ENCODE results near the gene RASSF5. TPM values are rescaled to one million over a fixed set of nuclear protein-coding genes. Genes with fewer than 3 reads are reported as not detected.
"Not testable (repeated sequence)": the region's sequence is repeated elsewhere in the genome, so short reads cannot be mapped to it uniquely, and the experiment has no call there.

RASSF5 gene
- total RNA-seq, 1 experiment from 2014 or later: 6.1 TPM

DNA sequence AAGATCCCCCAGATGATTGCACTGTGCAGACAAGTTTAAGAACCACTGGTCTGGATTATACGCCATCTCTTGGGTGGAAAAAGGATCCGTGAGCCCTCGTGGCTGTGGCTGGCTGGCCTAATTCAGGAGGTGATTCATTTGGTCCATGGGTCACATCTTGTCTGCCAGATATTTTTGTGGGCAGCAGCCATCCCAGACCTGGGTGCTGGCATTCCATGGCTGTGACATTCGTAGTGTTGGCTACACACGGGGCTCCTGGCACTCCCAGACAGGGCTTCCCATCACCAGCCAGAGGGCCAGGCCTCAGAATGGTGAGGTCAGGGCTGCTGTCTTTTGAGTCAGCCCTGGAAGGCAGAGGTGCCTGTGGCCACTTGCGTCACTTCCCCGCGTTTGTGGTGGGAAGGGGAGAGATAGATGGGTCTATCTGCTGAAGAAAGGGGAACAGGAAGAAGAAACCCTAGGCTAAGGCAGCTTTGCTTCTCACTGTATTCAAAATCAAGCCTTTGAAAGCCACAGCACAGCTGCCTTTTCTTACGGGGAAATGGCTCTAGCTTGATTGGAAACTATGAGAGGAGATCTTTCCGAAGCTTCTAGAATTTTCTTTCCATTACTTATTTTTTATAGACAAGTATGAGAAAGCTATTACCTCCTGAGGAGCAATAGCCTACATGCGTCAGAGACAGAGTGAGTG lies 72.6 kb downstream of the RASSF5 start:
- H3K27me3 Mint-ChIP-seq (ENCODE audit: unreplicated experiment): peaks cover 11% of the 10 kb centered on the region
- no TSS peak for BruUV-seq (replicated peaks)
- TF ChIP-seq, protein P1, sequence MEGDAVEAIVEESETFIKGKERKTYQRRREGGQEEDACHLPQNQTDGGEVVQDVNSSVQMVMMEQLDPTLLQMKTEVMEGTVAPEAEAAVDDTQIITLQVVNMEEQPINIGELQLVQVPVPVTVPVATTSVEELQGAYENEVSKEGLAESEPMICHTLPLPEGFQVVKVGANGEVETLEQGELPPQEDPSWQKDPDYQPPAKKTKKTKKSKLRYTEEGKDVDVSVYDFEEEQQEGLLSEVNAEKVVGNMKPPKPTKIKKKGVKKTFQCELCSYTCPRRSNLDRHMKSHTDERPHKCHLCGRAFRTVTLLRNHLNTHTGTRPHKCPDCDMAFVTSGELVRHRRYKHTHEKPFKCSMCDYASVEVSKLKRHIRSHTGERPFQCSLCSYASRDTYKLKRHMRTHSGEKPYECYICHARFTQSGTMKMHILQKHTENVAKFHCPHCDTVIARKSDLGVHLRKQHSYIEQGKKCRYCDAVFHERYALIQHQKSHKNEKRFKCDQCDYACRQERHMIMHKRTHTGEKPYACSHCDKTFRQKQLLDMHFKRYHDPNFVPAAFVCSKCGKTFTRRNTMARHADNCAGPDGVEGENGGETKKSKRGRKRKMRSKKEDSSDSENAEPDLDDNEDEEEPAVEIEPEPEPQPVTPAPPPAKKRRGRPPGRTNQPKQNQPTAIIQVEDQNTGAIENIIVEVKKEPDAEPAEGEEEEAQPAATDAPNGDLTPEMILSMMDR (IDR thresholded peaks at IDR 0.05; ENCODE audit: unreplicated experiment): no peak
- no peaks in the 10 kb centered on the region for H3K4me1 Mint-ChIP-seq (ENCODE audit: low read depth, unreplicated experiment)
- intact Hi-C loops (cut with micrococcal nuclease; ENCODE audit: unreplicated experiment): loop anchor here (5.0 kb wide), 1 partner anchor 103 kb away; no protein-coding TSS in a partner anchor
- peaks cover 5% of the 10 kb centered on the region for H3K36me3 Mint-ChIP-seq (ENCODE audit: insufficient read depth, unreplicated experiment)
- no peak overlapping the region for H3K4me3 Mint-ChIP-seq (ENCODE audit: low read depth, unreplicated experiment)
- no peaks in the 10 kb centered on the region for H3K9me3 Mint-ChIP-seq (ENCODE audit: low read depth, unreplicated experiment)
- no peak for DNase-seq
- CTCF ChIA-PET: no interaction called here
- no peak overlapping the region for H3K27ac Mint-ChIP-seq (ENCODE audit: unreplicated experiment)

GRCh38 chr1:206580438-206581113 lies 73.2 kb downstream of the RASSF5 start:
- intact Hi-C loops (cut with micrococcal nuclease; ENCODE audit: unreplicated experiment): loop anchor here (5.0 kb wide), 1 partner anchor 103 kb away; no protein-coding TSS in a partner anchor
- no TSS peak for BruUV-seq (replicated peaks)
- Mint-ChIP-seq H3K4me1 (ENCODE audit: low read depth, unreplicated experiment) (no peaks in the 10 kb centered on the region), H3K4me3 (ENCODE audit: low read depth, unreplicated experiment) (no peak overlapping the region), H3K9me3 (ENCODE audit: low read depth, unreplicated experiment) (no peaks in the 10 kb centered on the region), H3K27ac (ENCODE audit: unreplicated experiment) (no peak overlapping the region), H3K27me3 (ENCODE audit: unreplicated experiment) (peaks cover 11% of the 10 kb centered on the region), H3K36me3 (ENCODE audit: insufficient read depth, unreplicated experiment) (peaks cover 5% of the 10 kb centered on the region)
- CTCF ChIA-PET: no interaction called here
- no peak for DNase-seq
- TF ChIP-seq, protein P1 (IDR thresholded peaks at IDR 0.05; ENCODE audit: unreplicated experiment): no peak

GRCh38 chr1:206581114-206581497 lies 73.8 kb downstream of the RASSF5 start:
- peaks cover 11% of the 10 kb centered on the region for H3K27me3 Mint-ChIP-seq (ENCODE audit: unreplicated experiment)
- DNase-seq; H3K9me3 Mint-ChIP-seq (ENCODE audit: low read depth, unreplicated experiment); H3K36me3 Mint-ChIP-seq (ENCODE audit: insufficient read depth, unreplicated experiment); H3K4me3 Mint-ChIP-seq (ENCODE audit: low read depth, unreplicated experiment); H3K27ac Mint-ChIP-seq (ENCODE audit: unreplicated experiment); CTCF ChIA-PET; BruUV-seq (replicated peaks); H3K4me1 Mint-ChIP-seq (ENCODE audit: low read depth, unreplicated experiment): not testable (repeated sequence)
- intact Hi-C loops (cut with micrococcal nuclease; ENCODE audit: unreplicated experiment): loop anchor here (5.0 kb wide), 1 partner anchor 104 kb away; no protein-coding TSS in a partner anchor

DNA sequence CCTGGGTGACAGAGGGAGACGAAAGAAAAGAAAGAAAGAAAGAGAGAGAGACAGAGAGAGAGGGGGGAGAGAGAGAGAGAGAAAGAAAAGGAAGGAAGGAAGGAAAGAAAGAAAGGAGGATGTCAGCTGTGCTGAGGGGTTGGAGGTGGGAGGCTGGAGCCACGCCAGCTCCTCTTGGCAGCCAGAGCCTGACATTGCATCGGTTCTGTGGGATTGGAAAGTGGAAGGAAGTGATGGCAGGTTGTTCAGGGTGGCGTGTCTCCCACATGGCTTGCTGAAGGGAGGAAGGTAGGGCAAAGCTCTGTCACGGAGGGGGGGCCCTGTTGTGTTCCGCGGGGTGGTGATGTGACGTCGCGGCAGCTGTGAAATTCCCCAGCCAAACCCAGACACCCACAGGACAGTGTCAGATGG lies 74.2 kb downstream of the RASSF5 start:
- Mint-ChIP-seq H3K27me3 (ENCODE audit: unreplicated experiment) (peaks cover 11% of the 10 kb centered on the region), H3K4me1 (ENCODE audit: low read depth, unreplicated experiment) (no peaks in the 10 kb centered on the region), H3K4me3 (ENCODE audit: low read depth, unreplicated experiment) (no peak overlapping the region), H3K9me3 (ENCODE audit: low read depth, unreplicated experiment) (no peaks in the 10 kb centered on the region), H3K36me3 (ENCODE audit: insufficient read depth, unreplicated experiment) (peaks cover 5% of the 10 kb centered on the region), H3K27ac (ENCODE audit: unreplicated experiment) (no peak overlapping the region)
- no TSS peak for BruUV-seq (replicated peaks)
- CTCF ChIA-PET: interaction anchor here (0.7 kb wide), 1 partner anchor 535 kb away, joined by 3 read pairs; no protein-coding TSS in a partner anchor
- TF ChIP-seq, protein P1 (IDR thresholded peaks at IDR 0.05; ENCODE audit: unreplicated experiment): no peak
- intact Hi-C loops (cut with micrococcal nuclease; ENCODE audit: unreplicated experiment): loop anchor here (5.0 kb wide), 1 partner anchor 104 kb away; no protein-coding TSS in a partner anchor
- no peak for DNase-seq

Measured in Calu3 (cell line).